NCI-H69 (cell line): ENCODE data around the gene ZFP28.

Source experiments
- DNase-seq: peaks from one replicate; lab custom pipeline; 2025; lab: John Stamatoyannopoulos, UW

Gene ZFP28

GRCh38 chr19:56538761-56539263 lies at the start of gene ZFP28:
Gene ZFP28 (plus strand): TSS chr19:56538948. CDS start chr19:56539019, 71 bp downstream.
- DNase-seq, result peak; percentile 96

DNA sequence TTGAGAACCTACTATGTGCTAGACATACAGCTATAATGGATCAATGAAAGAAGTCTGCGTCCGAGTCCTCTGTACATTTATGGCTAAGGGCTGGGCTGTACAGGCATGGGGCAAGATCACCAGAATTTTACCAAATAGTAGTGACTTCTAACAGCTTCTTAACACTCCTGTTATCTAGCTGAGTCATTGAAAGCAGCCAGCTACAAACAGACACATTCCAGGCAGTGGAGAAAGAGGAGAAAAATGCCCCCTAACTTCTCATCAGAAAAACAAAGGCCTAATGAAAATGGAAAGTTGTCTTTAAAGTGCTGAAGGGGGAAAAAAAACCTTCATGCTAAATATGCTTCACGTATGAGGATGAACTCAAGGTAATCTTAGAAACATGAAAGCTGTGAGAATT lies 47.3 kb upstream of the ZFP28 start:
- DNase-seq, result no peak

DNA sequence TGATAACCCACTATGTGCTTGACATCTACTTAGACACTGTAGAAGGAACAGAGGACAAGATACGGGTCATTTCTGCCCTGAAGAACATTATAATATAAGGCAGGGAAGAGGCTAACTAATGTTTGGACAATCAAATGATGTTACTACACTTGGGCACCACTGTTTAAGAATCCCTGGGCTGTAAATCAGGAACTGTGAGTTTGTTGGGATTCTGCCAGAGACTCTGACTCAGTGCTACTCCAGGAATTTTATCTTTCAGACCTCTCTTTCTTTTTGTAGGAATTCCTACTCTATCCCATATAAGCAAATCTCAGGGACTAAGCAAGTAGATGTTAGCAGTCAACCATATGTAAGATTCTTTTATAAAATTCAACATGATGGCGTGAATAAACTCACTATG lies 34.2 kb upstream of the ZFP28 start:
- DNase-seq, result no peak

- peak; percentile 95 for DNase-seq
Observed at GRCh38 chr19:56507446-56508289, 31.1 kb upstream of the ZFP28 start, which contains the start of gene ZNF471. Gene ZNF471 (plus strand): TSS chr19:56507855. CDS start chr19:56511572, 3,717 bp downstream.

DNA sequence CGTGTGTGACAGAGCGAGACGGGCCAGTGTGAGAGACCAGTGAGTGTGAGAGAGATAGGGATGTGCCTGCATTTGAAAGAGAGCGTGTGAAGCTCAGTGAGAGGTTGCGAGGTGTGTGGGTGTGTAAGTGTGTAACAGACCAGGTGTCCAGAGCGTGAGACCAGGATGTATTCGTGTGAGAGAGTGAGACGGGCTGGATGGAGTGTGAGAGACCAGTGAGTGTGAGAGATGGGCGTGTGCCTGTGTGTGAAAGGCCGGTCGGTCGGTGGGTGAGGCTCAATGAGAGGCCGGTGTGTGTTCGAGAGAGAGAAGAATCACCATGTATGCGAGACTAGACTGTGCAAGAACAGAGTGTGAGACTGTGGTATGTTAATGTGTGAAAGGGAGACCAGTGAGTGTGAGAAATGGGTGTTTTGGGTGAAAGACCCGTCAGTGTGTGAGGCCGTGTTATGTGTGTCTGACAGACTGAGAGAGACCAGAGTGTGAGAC lies 30.4 kb upstream of the ZFP28 start:
- peak; percentile 45 for DNase-seq

DNA sequence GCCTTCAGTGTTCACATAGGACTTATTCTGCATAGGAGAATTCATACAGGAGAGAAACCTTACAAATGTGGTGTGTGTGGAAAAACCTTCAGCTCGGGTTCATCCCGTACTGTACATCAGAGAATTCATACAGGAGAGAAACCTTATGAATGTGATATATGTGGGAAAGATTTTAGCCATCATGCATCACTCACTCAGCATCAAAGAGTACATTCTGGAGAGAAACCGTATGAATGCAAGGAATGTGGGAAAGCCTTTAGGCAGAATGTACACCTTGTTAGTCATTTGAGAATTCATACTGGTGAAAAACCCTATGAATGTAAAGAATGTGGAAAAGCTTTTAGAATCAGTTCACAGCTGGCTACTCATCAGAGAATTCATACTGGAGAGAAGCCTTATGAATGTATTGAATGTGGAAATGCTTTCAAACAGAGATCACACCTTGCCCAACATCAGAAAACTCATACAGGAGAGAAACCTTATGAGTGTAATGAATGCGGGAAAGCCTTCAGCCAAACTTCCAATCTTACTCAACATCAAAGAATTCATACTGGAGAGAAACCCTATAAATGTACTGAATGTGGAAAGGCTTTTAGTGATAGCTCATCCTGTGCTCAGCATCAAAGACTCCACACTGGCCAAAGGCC lies 13.4 kb upstream of the ZFP28 start:
- no peak for DNase-seq

GRCh38 chr19:56537442-56537841 lies 1.3 kb upstream of the ZFP28 start:
- DNase-seq, result no peak

GRCh38 chr19:56538254-56538760 lies 441 bp upstream of the ZFP28 start:
- DNase-seq, result peak; percentile 96

DNA sequence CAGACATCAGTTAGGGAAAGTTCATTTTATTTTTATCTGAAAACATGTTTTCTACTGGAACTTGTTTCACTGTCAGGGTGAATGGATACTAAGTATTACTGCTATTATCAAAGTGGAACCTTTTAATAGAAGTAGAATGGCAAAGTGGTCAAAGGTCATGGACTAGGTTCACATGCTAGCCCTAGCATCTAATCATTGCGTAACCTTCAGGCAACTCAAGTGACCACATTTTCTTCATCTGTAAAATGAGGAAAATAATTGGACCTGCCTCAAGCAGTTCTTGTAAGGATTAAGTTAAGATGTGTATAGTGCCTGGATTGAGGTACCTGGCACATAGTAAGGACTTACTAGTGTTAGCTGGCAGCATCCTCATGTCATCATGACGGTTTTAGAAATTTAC lies 5.0 kb downstream of the ZFP28 start:
- DNase-seq, result no peak

- no peak for DNase-seq
Observed at GRCh38 chr19:56547535-56547934, 8.8 kb downstream of the ZFP28 start.

DNA sequence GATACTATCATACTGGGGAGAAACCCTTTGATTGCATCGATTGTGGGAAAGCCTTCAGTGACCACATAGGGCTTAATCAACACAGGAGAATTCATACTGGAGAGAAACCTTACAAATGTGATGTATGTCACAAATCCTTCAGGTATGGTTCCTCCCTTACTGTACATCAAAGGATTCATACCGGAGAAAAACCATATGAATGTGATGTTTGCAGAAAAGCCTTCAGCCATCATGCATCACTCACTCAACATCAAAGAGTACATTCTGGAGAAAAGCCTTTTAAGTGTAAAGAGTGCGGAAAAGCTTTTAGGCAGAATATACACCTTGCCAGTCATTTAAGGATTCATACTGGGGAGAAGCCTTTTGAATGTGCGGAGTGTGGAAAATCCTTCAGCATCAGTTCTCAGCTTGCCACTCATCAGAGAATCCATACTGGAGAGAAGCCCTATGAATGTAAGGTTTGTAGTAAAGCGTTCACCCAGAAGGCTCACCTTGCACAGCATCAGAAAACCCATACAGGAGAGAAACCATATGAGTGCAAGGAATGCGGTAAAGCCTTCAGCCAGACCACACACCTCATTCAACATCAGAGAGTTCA lies 15.6 kb downstream of the ZFP28 start:
- no peak for DNase-seq

DNA sequence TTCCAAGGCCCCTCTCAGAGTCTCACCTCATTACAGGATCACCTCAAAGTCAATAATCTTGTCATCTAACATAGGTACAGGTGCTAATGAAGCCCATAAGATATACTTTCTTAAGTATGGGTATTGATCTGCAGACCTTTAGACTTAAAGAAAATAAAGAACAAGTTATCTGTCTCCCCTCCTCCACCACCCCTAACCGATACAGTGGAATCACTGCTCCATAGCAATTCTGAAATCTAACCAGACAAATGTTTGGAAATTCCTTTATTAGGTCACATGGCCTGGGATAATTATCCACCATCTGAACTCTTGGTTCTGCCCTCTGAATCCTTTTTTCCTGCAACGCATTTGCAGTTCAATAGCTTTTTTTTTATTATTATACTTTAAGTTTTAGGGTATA lies 24.0 kb downstream of the ZFP28 start:
- DNase-seq, result no peak

DNA sequence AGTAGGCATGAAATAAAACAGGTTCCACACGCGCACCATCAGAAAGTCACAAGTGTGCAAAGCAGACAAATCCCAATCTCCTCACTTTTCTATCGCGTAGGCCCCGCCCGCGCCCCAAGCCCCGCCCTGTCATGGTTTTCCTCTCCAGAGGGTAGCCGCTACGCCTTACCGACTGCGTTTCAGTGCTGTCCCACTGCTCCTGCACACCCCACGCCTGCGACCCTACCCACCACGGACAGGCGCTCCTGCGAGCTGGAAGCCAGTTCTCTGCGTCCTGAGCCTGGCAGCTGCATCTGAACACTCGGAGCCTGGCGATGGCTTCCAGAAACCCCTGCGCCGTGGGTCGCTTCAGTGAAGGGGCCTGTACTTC lies 28.1 kb downstream of the ZFP28 start:
- DNase-seq, result peak; percentile 58

GRCh38 chr19:56567274-56568120 lies 28.7 kb downstream of the ZFP28 start, which contains the start of gene ZNF470:
Gene ZNF470 (plus strand): TSS chr19:56567468. CDS start chr19:56570312, 2,844 bp downstream.
- peak; percentile 92 for DNase-seq

DNA sequence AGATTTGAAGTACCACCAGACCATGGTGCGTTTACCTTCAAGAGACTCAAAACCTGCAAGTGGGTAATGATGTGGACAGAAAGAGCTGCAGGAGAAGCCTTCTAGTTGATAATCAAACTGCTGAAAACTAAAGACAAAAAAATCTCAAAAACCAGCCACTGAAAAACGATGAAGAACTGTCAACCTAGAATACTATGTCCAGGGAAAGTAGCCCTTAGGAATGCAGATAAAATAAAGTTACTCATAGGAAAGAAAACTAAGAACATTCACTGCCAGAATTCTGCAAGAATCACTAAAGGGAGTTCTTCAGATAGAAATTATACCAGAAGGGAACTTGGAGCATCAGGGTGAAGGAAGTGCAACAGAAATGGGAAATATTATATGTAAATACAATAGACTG lies 33.8 kb downstream of the ZFP28 start:
- no peak for DNase-seq

- DNase-seq, result no peak
Observed at GRCh38 chr19:56573914-56574313, 35.2 kb downstream of the ZFP28 start.

- no peak for DNase-seq
Observed at GRCh38 chr19:56577719-56578602, 39.2 kb downstream of the ZFP28 start.

DNA sequence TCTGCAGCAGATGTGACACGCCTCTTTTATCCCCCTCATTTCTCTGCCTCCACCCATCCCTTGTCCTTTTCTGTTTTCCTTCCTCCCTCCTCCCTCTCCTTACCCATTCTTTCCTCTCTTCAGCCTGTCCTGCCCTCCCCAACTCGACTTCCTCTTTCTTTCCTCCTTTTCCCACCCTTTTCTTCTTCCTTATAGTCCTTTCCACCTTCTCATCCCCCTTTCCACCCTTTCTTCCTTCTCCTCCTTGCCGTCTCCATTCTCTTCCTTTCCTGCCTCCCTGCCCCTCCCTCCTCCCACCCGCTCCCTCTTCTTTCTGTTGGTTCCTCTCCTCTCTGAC lies 55.7 kb downstream of the ZFP28 start:
- no peak for DNase-seq

DNA sequence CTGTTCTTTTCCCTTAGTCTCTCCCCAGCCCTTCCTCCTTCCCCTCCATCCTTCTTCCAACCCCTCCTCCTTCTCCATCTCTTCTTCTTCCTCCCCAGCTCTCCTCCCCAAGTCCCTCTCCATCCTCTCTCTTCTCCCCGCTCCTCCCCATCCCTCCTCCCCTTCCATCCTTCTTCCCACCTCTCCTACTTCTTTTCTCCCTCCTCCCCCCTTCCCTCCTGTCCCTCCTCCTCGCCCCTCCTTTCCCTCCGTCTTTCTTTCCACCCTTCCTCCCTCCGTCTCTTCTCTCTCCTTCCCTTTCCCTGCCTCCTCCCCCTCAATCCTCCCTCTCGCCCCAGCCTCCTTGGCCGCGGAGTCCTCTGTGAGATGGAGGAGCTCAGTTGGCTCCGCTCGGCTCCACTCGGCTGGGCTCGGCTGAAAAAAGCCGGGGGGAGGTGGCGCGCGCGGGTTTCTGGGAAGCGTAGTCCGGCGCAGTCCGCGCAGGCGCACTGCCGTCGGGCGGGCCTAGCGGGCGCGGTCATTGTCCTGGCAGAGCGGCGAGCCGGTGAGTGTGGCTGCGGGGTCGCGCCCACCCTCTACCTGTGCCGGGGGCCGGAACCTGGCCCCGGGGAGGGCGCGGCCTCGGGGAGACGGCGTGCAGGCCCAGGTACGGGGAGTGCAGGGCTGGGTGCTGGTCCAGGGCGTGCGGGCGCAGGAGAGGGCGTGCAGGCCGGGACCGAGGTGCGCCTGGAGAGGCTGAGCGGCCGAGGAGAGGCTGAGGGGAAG lies 56.2 kb downstream of the ZFP28 start, which contains the start of gene ZNF71:
Gene ZNF71 (plus strand): TSS at position 520 of the 765 bp plus-strand sequence. CDS start 6,257 bp downstream, outside the sequence.
- peak; percentile 93 for DNase-seq

- no peak for DNase-seq
Observed at GRCh38 chr19:56595548-56595899, 56.8 kb downstream of the ZFP28 start.
